Duodenal mucosa (tissue), 2 donors: ENCODE results near the gene UGGT1.

ENCODE experiments used
- H3K27ac ChIP-seq: one replicate; pipeline ENCODE4 v1.7.0; 2013; ENCODE audit warnings: low read depth, low read length
- H3K27me3 ChIP-seq, 2 donors: one replicate each; pipeline ENCODE4 v1.7.0; 2013; ENCODE audit warnings: low read length in 2 of 2, control low read depth in 1 of 2; ENCODE audit not compliant: insufficient read depth in 2 of 2, control insufficient read depth in 1 of 2
- H3K36me3 ChIP-seq, 2 donors: one replicate each; pipeline ENCODE4 v1.7.0; 2013; ENCODE audit warnings: low read length in 2 of 2, control low read depth in 1 of 2; ENCODE audit not compliant: insufficient read depth in 2 of 2, control insufficient read depth in 1 of 2
- H3K4me1 ChIP-seq, 2 donors: one replicate each; pipeline ENCODE4 v1.7.0; 2013; ENCODE audit warnings: low read length in 2 of 2, control low read depth in 1 of 2; ENCODE audit not compliant: insufficient read depth in 2 of 2, control insufficient read depth in 1 of 2
- H3K4me3 ChIP-seq, 2 donors: one replicate each; pipeline ENCODE4 v1.7.0; 2013; ENCODE audit warnings: low read length in 2 of 2, low read depth in 1 of 2
- H3K9ac ChIP-seq, 2 donors: one replicate each; pipeline ENCODE4 v1.7.0; 2013; ENCODE audit warnings: low read length in 2 of 2, low read depth in 1 of 2
- H3K9me3 ChIP-seq, 2 donors: one replicate each; pipeline ENCODE4 v1.7.0; 2013; ENCODE audit warnings: low read length in 2 of 2, control low read depth in 1 of 2; ENCODE audit not compliant: control insufficient read depth in 1 of 2

Gene UGGT1

GRCh38 chr2:128232965-128233789 lies 142.2 kb downstream of the UGGT1 start:
- Histone ChIP-seq H3K9ac (peak overlapping the region; percentile 68 to 80), H3K9me3 (no peaks in the 10 kb centered on the region), H3K36me3 (no peaks in the 10 kb centered on the region), H3K4me1 (peaks cover 4 to 8% of the 10 kb centered on the region in 2 donors), H3K27ac (no peak overlapping the region), H3K4me3 (peak overlapping the region; percentile 83 to 89), H3K27me3 (no peaks in the 10 kb centered on the region)

- Histone ChIP-seq H3K9me3 (no peaks in the 10 kb centered on the region), H3K36me3 (no peaks in the 10 kb centered on the region), H3K27me3 (no peaks in the 10 kb centered on the region), H3K9ac (peak overlapping the region in 1 of 2 donors; percentile 15), H3K4me1 (peaks cover 4 to 8% of the 10 kb centered on the region in 2 donors), H3K27ac (no peak overlapping the region), H3K4me3 (peak overlapping the region; percentile 83 to 89)
Observed at GRCh38 chr2:128233790-128234395, 142.9 kb downstream of the UGGT1 start.

- Histone ChIP-seq H3K36me3 (no peaks in the 10 kb centered on the region), H3K27ac (no peak overlapping the region), H3K4me1 (peaks cover 4 to 8% of the 10 kb centered on the region in 2 donors), H3K4me3 (no peak overlapping the region), H3K27me3 (no peaks in the 10 kb centered on the region), H3K9ac (no peak overlapping the region), H3K9me3 (no peaks in the 10 kb centered on the region)
Observed at GRCh38 chr2:128234613-128235012, 143.6 kb downstream of the UGGT1 start.

GRCh38 chr2:128235581-128235980 lies 144.6 kb downstream of the UGGT1 start:
- no peak overlapping the region for H3K4me3 ChIP-seq
- H3K27me3 ChIP-seq = no peaks in the 10 kb centered on the region
- no peak overlapping the region for H3K27ac ChIP-seq
- no peaks in the 10 kb centered on the region for H3K36me3 ChIP-seq
- H3K9ac ChIP-seq = no peak overlapping the region
- no peaks in the 10 kb centered on the region for H3K9me3 ChIP-seq
- peaks cover 4 to 8% of the 10 kb centered on the region in 2 donors for H3K4me1 ChIP-seq

- Histone ChIP-seq H3K9me3 (no peaks in the 10 kb centered on the region), H3K9ac (no peak overlapping the region), H3K27me3 (no peaks in the 10 kb centered on the region), H3K4me1 (peaks cover 4 to 8% of the 10 kb centered on the region in 2 donors), H3K36me3 (no peaks in the 10 kb centered on the region), H3K27ac (no peak overlapping the region), H3K4me3 (no peak overlapping the region)
Observed at GRCh38 chr2:128236491-128237035, 145.6 kb downstream of the UGGT1 start.

- H3K36me3 ChIP-seq = no peaks in the 10 kb centered on the region
- H3K27me3 ChIP-seq = peaks cover 2 to 4% of the 10 kb centered on the region in 2 donors
- H3K4me3 ChIP-seq = no peak overlapping the region
- H3K27ac ChIP-seq = no peak overlapping the region
- H3K4me1 ChIP-seq = peaks cover 4 to 8% of the 10 kb centered on the region in 2 donors
- H3K9me3 ChIP-seq = no peaks in the 10 kb centered on the region
- no peak overlapping the region for H3K9ac ChIP-seq
Observed at GRCh38 chr2:128237081-128237534, 146.1 kb downstream of the UGGT1 start.

- H3K27me3 ChIP-seq = peaks cover 2 to 4% of the 10 kb centered on the region in 2 donors
- no peak overlapping the region for H3K9ac ChIP-seq
- H3K4me3 ChIP-seq = no peak overlapping the region
- H3K27ac ChIP-seq = no peak overlapping the region
- no peaks in the 10 kb centered on the region for H3K9me3 ChIP-seq
- no peaks in the 10 kb centered on the region for H3K36me3 ChIP-seq
- H3K4me1 ChIP-seq = peaks cover 4% of the 10 kb centered on the region in 2 donors
Observed at GRCh38 chr2:128237911-128238697, 147.1 kb downstream of the UGGT1 start.

- H3K4me3 ChIP-seq = no peak overlapping the region
Observed at GRCh38 chr2:128241896-128242295, 150.9 kb downstream of the UGGT1 start.

More at GRCh38 chr2:128241896-128242295, 150.9 kb downstream of the UGGT1 start:
- Histone ChIP-seq H3K27ac (no peak overlapping the region), H3K36me3 (no peaks in the 10 kb centered on the region), H3K4me1 (no peaks in the 10 kb centered on the region), H3K9ac (no peak overlapping the region), H3K9me3 (no peaks in the 10 kb centered on the region), H3K27me3 (peaks cover 2 to 4% of the 10 kb centered on the region in 2 donors)
